ENCODE data around the gene RBP4. TPM values are rescaled to one million over a fixed set of nuclear protein-coding genes. Genes with fewer than 3 reads are reported as not detected.

The RBP4 gene
- not detected in 2 replicates for total RNA-seq

GRCh38 chr10:93601146-93601773, at the start of gene RBP4:
TSS of gene RBP4 (minus strand) at chr10:93601235. CDS start at chr10:93601028, 207 bp downstream.
- intact Hi-C loops (cut with micrococcal nuclease): no loop called here

GRCh38 chr10:93639791-93640190, 38.8 kb upstream of the RBP4 start:
- Mint-ChIP-seq H3K4me1 (ENCODE audit: low read depth) (no peaks in the 10 kb centered on the region), H3K27me3 (ENCODE audit: insufficient read depth) (peaks cover 5% of the 10 kb centered on the region), H3K9me3 (no peaks in the 10 kb centered on the region), H3K4me3 (no peak overlapping the region), H3K36me3 (ENCODE audit: low read depth) (no peaks in the 10 kb centered on the region), H3K27ac (no peak overlapping the region)
- intact Hi-C loops (cut with micrococcal nuclease): no loop called here
- no peak for DNase-seq (ENCODE audit: low spot score)

More at GRCh38 chr10:93601146-93601773, at the start of gene RBP4:
- H3K4me3 Mint-ChIP-seq: no peak within 1 kb of the TSS
- no peaks in the 10 kb centered on the region for H3K4me1 Mint-ChIP-seq (ENCODE audit: low read depth)
- peaks cover 37% of the 10 kb centered on the region for H3K27me3 Mint-ChIP-seq (ENCODE audit: insufficient read depth)
- no peaks in the 10 kb centered on the region for H3K9me3 Mint-ChIP-seq
- H3K36me3 Mint-ChIP-seq (ENCODE audit: low read depth): no peaks in the 10 kb centered on the region
- no peak for DNase-seq (ENCODE audit: low spot score)
- H3K27ac Mint-ChIP-seq: no peak within 1 kb of the TSS

- Mint-ChIP-seq H3K27me3 (ENCODE audit: insufficient read depth) (peaks cover 5% of the 10 kb centered on the region), H3K4me3 (no peak overlapping the region), H3K4me1 (ENCODE audit: low read depth) (no peaks in the 10 kb centered on the region), H3K36me3 (ENCODE audit: low read depth) (no peaks in the 10 kb centered on the region), H3K27ac (no peak overlapping the region), H3K9me3 (no peaks in the 10 kb centered on the region)
- DNase-seq (ENCODE audit: low spot score): no peak
- intact Hi-C loops (cut with micrococcal nuclease): no loop called here
These were observed 29.9 kb upstream of the RBP4 start for GRCh38 chr10:93630625-93631557.

GRCh38 chr10:93629647-93630305, 28.7 kb upstream of the RBP4 start:
- H3K36me3 Mint-ChIP-seq (ENCODE audit: low read depth): no peaks in the 10 kb centered on the region

GRCh38 chr10:93628858-93629257, 27.8 kb upstream of the RBP4 start:
- Mint-ChIP-seq H3K4me1 (ENCODE audit: low read depth) (no peaks in the 10 kb centered on the region), H3K27me3 (ENCODE audit: insufficient read depth) (no peaks in the 10 kb centered on the region), H3K9me3 (no peaks in the 10 kb centered on the region), H3K4me3 (no peak overlapping the region), H3K27ac (no peak overlapping the region), H3K36me3 (ENCODE audit: low read depth) (no peaks in the 10 kb centered on the region)
- intact Hi-C loops (cut with micrococcal nuclease): no loop called here
- DNase-seq (ENCODE audit: low spot score): no peak

More at GRCh38 chr10:93629647-93630305, 28.7 kb upstream of the RBP4 start:
- intact Hi-C loops (cut with micrococcal nuclease): no loop called here
- H3K27me3 Mint-ChIP-seq (ENCODE audit: insufficient read depth): no peaks in the 10 kb centered on the region
- H3K4me3 Mint-ChIP-seq: no peak overlapping the region
- H3K27ac Mint-ChIP-seq: no peak overlapping the region
- DNase-seq (ENCODE audit: low spot score): no peak
- H3K4me1 Mint-ChIP-seq (ENCODE audit: low read depth): no peaks in the 10 kb centered on the region
- no peaks in the 10 kb centered on the region for H3K9me3 Mint-ChIP-seq

- intact Hi-C loops (cut with micrococcal nuclease): no loop called here
- Mint-ChIP-seq H3K36me3 (ENCODE audit: low read depth) (no peaks in the 10 kb centered on the region), H3K9me3 (no peaks in the 10 kb centered on the region), H3K27ac (no peak overlapping the region), H3K27me3 (ENCODE audit: insufficient read depth) (peaks cover 10% of the 10 kb centered on the region), H3K4me1 (ENCODE audit: low read depth) (no peaks in the 10 kb centered on the region), H3K4me3 (no peak overlapping the region)
- DNase-seq (ENCODE audit: low spot score): no peak
These were observed 21.9 kb upstream of the RBP4 start for GRCh38 chr10:93622942-93623341.

- no peaks in the 10 kb centered on the region for H3K4me1 Mint-ChIP-seq (ENCODE audit: low read depth)
- peaks cover 10% of the 10 kb centered on the region for H3K27me3 Mint-ChIP-seq (ENCODE audit: insufficient read depth)
- no peak overlapping the region for H3K27ac Mint-ChIP-seq
- DNase-seq (ENCODE audit: low spot score): no peak
- intact Hi-C loops (cut with micrococcal nuclease): no loop called here
- no peaks in the 10 kb centered on the region for H3K9me3 Mint-ChIP-seq
- H3K4me3 Mint-ChIP-seq: no peak overlapping the region
- H3K36me3 Mint-ChIP-seq (ENCODE audit: low read depth): no peaks in the 10 kb centered on the region
These were observed 19.9 kb upstream of the RBP4 start for GRCh38 chr10:93620925-93621324.

GRCh38 chr10:93615576-93616235, 14.7 kb upstream of the RBP4 start:
- DNase-seq (ENCODE audit: low spot score): no peak
- Mint-ChIP-seq H3K4me1 (ENCODE audit: low read depth) (no peaks in the 10 kb centered on the region), H3K9me3 (no peaks in the 10 kb centered on the region), H3K36me3 (ENCODE audit: low read depth) (no peaks in the 10 kb centered on the region), H3K4me3 (no peak overlapping the region), H3K27ac (no peak overlapping the region), H3K27me3 (ENCODE audit: insufficient read depth) (peaks cover 6% of the 10 kb centered on the region)
- intact Hi-C loops (cut with micrococcal nuclease): no loop called here

- peaks cover 3% of the 10 kb centered on the region for H3K27me3 Mint-ChIP-seq (ENCODE audit: insufficient read depth)
- no peaks in the 10 kb centered on the region for H3K9me3 Mint-ChIP-seq
- no peak overlapping the region for H3K27ac Mint-ChIP-seq
- intact Hi-C loops (cut with micrococcal nuclease): no loop called here
- H3K36me3 Mint-ChIP-seq (ENCODE audit: low read depth): no peaks in the 10 kb centered on the region
- DNase-seq (ENCODE audit: low spot score): no peak
- H3K4me3 Mint-ChIP-seq: no peak overlapping the region
- no peaks in the 10 kb centered on the region for H3K4me1 Mint-ChIP-seq (ENCODE audit: low read depth)
These were observed 13.2 kb upstream of the RBP4 start for GRCh38 chr10:93614101-93614825.

- H3K9me3 Mint-ChIP-seq: no peaks in the 10 kb centered on the region
- intact Hi-C loops (cut with micrococcal nuclease): no loop called here
- no peak overlapping the region for H3K4me3 Mint-ChIP-seq
- peaks cover 3% of the 10 kb centered on the region for H3K27me3 Mint-ChIP-seq (ENCODE audit: insufficient read depth)
- no peaks in the 10 kb centered on the region for H3K36me3 Mint-ChIP-seq (ENCODE audit: low read depth)
- no peaks in the 10 kb centered on the region for H3K4me1 Mint-ChIP-seq (ENCODE audit: low read depth)
- no peak overlapping the region for H3K27ac Mint-ChIP-seq
- no peak for DNase-seq (ENCODE audit: low spot score)
These were observed 12.1 kb upstream of the RBP4 start for GRCh38 chr10:93613126-93613525.

GRCh38 chr10:93612311-93612710, 11.3 kb upstream of the RBP4 start, which contains the start of gene PDE6C:
TSS of gene PDE6C (plus strand) at chr10:93612537. CDS start at chr10:93612726, 189 bp downstream.
- no peak within 1 kb of the TSS for H3K27ac Mint-ChIP-seq
- H3K4me3 Mint-ChIP-seq: no peak within 1 kb of the TSS
- no peak for DNase-seq (ENCODE audit: low spot score)
- no peaks in the 10 kb centered on the region for H3K36me3 Mint-ChIP-seq (ENCODE audit: low read depth)
- peaks cover 3% of the 10 kb centered on the region for H3K27me3 Mint-ChIP-seq (ENCODE audit: insufficient read depth)
- no peaks in the 10 kb centered on the region for H3K4me1 Mint-ChIP-seq (ENCODE audit: low read depth)
- H3K9me3 Mint-ChIP-seq: no peaks in the 10 kb centered on the region
- intact Hi-C loops (cut with micrococcal nuclease): no loop called here

- Mint-ChIP-seq H3K27me3 (ENCODE audit: insufficient read depth) (peaks cover 12% of the 10 kb centered on the region), H3K4me1 (ENCODE audit: low read depth) (no peaks in the 10 kb centered on the region), H3K9me3 (no peaks in the 10 kb centered on the region), H3K36me3 (ENCODE audit: low read depth) (no peaks in the 10 kb centered on the region), H3K4me3 (no peak overlapping the region), H3K27ac (no peak overlapping the region)
- no peak for DNase-seq (ENCODE audit: low spot score)
- intact Hi-C loops (cut with micrococcal nuclease): no loop called here
These were observed 7.4 kb upstream of the RBP4 start for GRCh38 chr10:93608421-93608820.
